HepG2 (cell line): Measurements from ENCODE around the gene CCM2L. TPM values are rescaled to one million over a fixed set of nuclear protein-coding genes. Genes with fewer than 3 reads are reported as not detected.

ENCODE experiments used
- ARID5B ChIP-seq: IDR thresholded peaks from 2 replicates; pipeline ENCODE4 v1.4.0; 2020; ENCODE audit warnings: mild to moderate bottlenecking, missing genetic modification reagents
- CEBPG ChIP-seq: IDR thresholded peaks from 2 replicates; pipeline ENCODE4 v1.6.1; 2016
- KDM5A ChIP-seq: fragments of 200-600 bp; sonication (generic); IDR thresholded peaks from 2 replicates; pipeline ENCODE4 v1.7.0; 2018; ENCODE audit warnings: antibody characterized with exemption, mild to moderate bottlenecking, low read length, borderline replicate concordance
- MEIS2 ChIP-seq: sonication (generic); formaldehyde crosslinking; IDR thresholded peaks from 2 replicates; pipeline ENCODE4 v1.9.0; 2021; ENCODE audit warnings: mild to moderate bottlenecking, missing genetic modification reagents
- SAFB2 ChIP-seq: sonication (generic); formaldehyde crosslinking; IDR thresholded peaks from 2 replicates; pipeline ENCODE4 v1.5.1; 2020; ENCODE audit warnings: missing genetic modification reagents, low read depth, mild to moderate bottlenecking, borderline replicate concordance
- SP140L ChIP-seq: sonication (generic); formaldehyde crosslinking; IDR thresholded peaks from 2 replicates; pipeline ENCODE4 v1.4.0; 2020; ENCODE audit warnings: missing genetic modification reagents, borderline replicate concordance
- TARDBP ChIP-seq: sonication (generic); formaldehyde crosslinking; IDR thresholded peaks from 2 replicates; pipeline ENCODE4 v1.8.0; 2022; ENCODE audit warnings: mild to moderate bottlenecking, missing genetic modification reagents
- UBTF ChIP-seq: sonication (generic); formaldehyde crosslinking; IDR thresholded peaks from 2 replicates; pipeline ENCODE4 v1.4.0; 2020; ENCODE audit warnings: mild to moderate bottlenecking, missing genetic modification reagents
- ZBTB42 ChIP-seq: sonication (generic); formaldehyde crosslinking; IDR thresholded peaks from 2 replicates; pipeline ENCODE4 v1.5.0; 2020; ENCODE audit warnings: mild to moderate bottlenecking, missing genetic modification reagents
- ZMAT5 ChIP-seq: sonication (generic); formaldehyde crosslinking; IDR thresholded peaks from 2 replicates; pipeline ENCODE4 v1.5.0; 2020; ENCODE audit warnings: mild to moderate bottlenecking, low read depth, missing genetic modification reagents, borderline replicate concordance
- ZNF512 ChIP-seq: sonication (generic); formaldehyde crosslinking; IDR thresholded peaks from 2 replicates; pipeline ENCODE4 v1.4.0; 2020; ENCODE audit warnings: mild to moderate bottlenecking, missing genetic modification reagents
- ZNF512B ChIP-seq: sonication (generic); formaldehyde crosslinking; IDR thresholded peaks from 2 replicates; pipeline ENCODE4 v1.5.1; 2020; ENCODE audit warnings: missing genetic modification reagents, mild to moderate bottlenecking, borderline replicate concordance
- ZNF574 ChIP-seq: sonication (generic); formaldehyde crosslinking; IDR thresholded peaks from 2 replicates; pipeline ENCODE4 v1.4.0; 2020; ENCODE audit warnings: missing genetic modification reagents
- polyA plus RNA-seq, 8 experiments: library from polyadenylated mRNA; depleted of rRNA in 3 of 8; stranded (reverse) in 7 of 8; unstranded in 1 of 8; fragments of >200 nt; fragmentation: Illumina TruSeq in 4 of 8; extraction: Trizol in 4 of 8; gene quantifications; 2 replicates each; pipeline versions ENCODE4 v1.2.1 to v1.2.3, GENCODE V29; 2011 to 2016; ENCODE audit warnings: low read depth in 4 of 8, missing spikeins in 1 of 8, mixed read lengths in 1 of 8; ENCODE audit not compliant: insufficient read depth in 1 of 8
- total RNA-seq, 5 experiments: library from RNA; depleted of rRNA; stranded (reverse); fragments of >200 nt; fragmentation: Illumina TruSeq; extraction: Trizol; gene quantifications; 2 replicates each; pipeline ENCODE4 v1.2.3, GENCODE V29; 2016; ENCODE audit warnings: low read depth in 1 of 5

Gene CCM2L
- total and polyA plus RNA-seq, 2 of the 13 experiments (the other 11 are each of a cell fraction or from before 2014, with no cell fraction given) = 0.15 TPM; not detected in 1

GRCh38 chr20:32028647-32029372 lies 18.6 kb downstream of the CCM2L start (continued):
- peak; percentile 66 for TF ChIP-seq ARID5B (CRISPR knock-in tag)
- peak; percentile 78; the same call in 1 of the 2 replicates for TF ChIP-seq TARDBP (CRISPR knock-in tag)
- peak; percentile 62 for TF ChIP-seq UBTF (CRISPR knock-in tag)
- peak; percentile 61; the same call in 1 of the 2 replicates for TF ChIP-seq SAFB2
- TF ChIP-seq ZNF574 = peak; percentile 52; the same call in 1 of the 2 replicates
- TF ChIP-seq ZMAT5 = no peak
- TF ChIP-seq MEIS2 (CRISPR knock-in tag) = peak; percentile 39; the same call in 1 of the 2 replicates
- peak; percentile 96; the same call in 1 of the 2 replicates for TF ChIP-seq ZNF512B (CRISPR knock-in tag)
- no peak for TF ChIP-seq KDM5A
- TF ChIP-seq ZBTB42 (CRISPR knock-in tag) = peak; percentile 88; the same call in 1 of the 2 replicates
- TF ChIP-seq CEBPG (CRISPR knock-in tag) = peak; percentile 51; the same call in 1 of the 2 replicates
- no peak for TF ChIP-seq SP140L (CRISPR knock-in tag)
- TF ChIP-seq ZNF512 (CRISPR knock-in tag) = peak; percentile 88; the same call in 1 of the 2 replicates
